DND-41 (cell line): ENCODE data around the gene XCL1.
"Not testable (repeated sequence)": the region's sequence is repeated elsewhere in the genome, so short reads cannot be mapped to it uniquely, and the experiment has no call there.

ENCODE experiments used
- ATAC-seq: fragments of 200-7000 bp; cut with Tn5 transposase; 3 replicates; pipeline ENCODE4 v1.9.1; 2021; ENCODE audit warnings: low read depth; ENCODE audit not compliant: insufficient read depth
- DNase-seq: peaks from one replicate; pipeline ENCODE4 v3.0.0-alpha.2; 2020
- H2AFZ ChIP-seq: 2 replicates; pipeline ENCODE4 v1.6.0; 2012; ENCODE audit warnings: low read depth, low read length
- H3K27ac ChIP-seq: 2 replicates; pipeline ENCODE4 v1.5.1; 2012; ENCODE audit warnings: low read length, inconsistent platforms
- H3K27me3 ChIP-seq: fragments of 200-600 bp; sonication (generic); 2 replicates; pipeline ENCODE4 v1.6.0; 2012; ENCODE audit warnings: low read length, mild to moderate bottlenecking, inconsistent platforms; ENCODE audit not compliant: insufficient read depth, poor library complexity
- H3K36me3 ChIP-seq: 2 replicates; pipeline ENCODE4 v1.5.1; 2012; ENCODE audit warnings: low read length, inconsistent platforms; ENCODE audit not compliant: insufficient read depth
- H3K4me1 ChIP-seq: 2 replicates; pipeline ENCODE4 v1.5.1; 2012; ENCODE audit warnings: mild to moderate bottlenecking, low read length; ENCODE audit not compliant: insufficient read depth
- H3K4me2 ChIP-seq: 2 replicates; pipeline ENCODE4 v1.6.0; 2012; ENCODE audit warnings: mild to moderate bottlenecking, moderate library complexity, low read length, inconsistent platforms; ENCODE audit not compliant: insufficient read depth
- H3K4me3 ChIP-seq, 2 experiments: fragments of 200-600 bp in 1 of 2; shearing (Covaris generic) in 1 of 2; 2 replicates each; pipeline ENCODE4 v1.5.1; 2012 to 2016; ENCODE audit warnings: inconsistent platforms in 2 of 2, low read length in 2 of 2, mild to moderate bottlenecking in 2 of 2, low read depth in 1 of 2, moderate library complexity in 1 of 2
- H3K79me2 ChIP-seq: 2 replicates; pipeline ENCODE4 v1.6.0; 2012; ENCODE audit warnings: low read length, inconsistent platforms; ENCODE audit not compliant: insufficient read depth
- H3K9ac ChIP-seq: 2 replicates; pipeline ENCODE4 v1.6.0; 2012; ENCODE audit warnings: low read depth, mild to moderate bottlenecking, inconsistent platforms, low read length, moderate library complexity
- H3K9me3 ChIP-seq: 2 replicates; pipeline ENCODE4 v1.5.1; 2012; ENCODE audit warnings: low read length, moderate library complexity, mild to moderate bottlenecking, inconsistent platforms; ENCODE audit not compliant: insufficient read depth, severe bottlenecking
- H4K20me1 ChIP-seq: 2 replicates; pipeline ENCODE4 v1.6.0; 2012; ENCODE audit warnings: low read length; ENCODE audit not compliant: insufficient read depth
- CTCF ChIP-seq: IDR thresholded peaks from 2 replicates; pipeline ENCODE4 v1.5.1; 2012; ENCODE audit warnings: borderline replicate concordance, low read length, moderate library complexity, mild to moderate bottlenecking; ENCODE audit not compliant: poor library complexity, severe bottlenecking; ENCODE audit errors: extremely low read depth
- EZH2 ChIP-seq: IDR thresholded peaks from 3 replicates; pipeline ENCODE4 v1.6.1; 2012; ENCODE audit warnings: borderline replicate concordance, low read depth, mild to moderate bottlenecking, moderate library complexity, low read length, inconsistent platforms; ENCODE audit not compliant: severe bottlenecking

Gene XCL1

GRCh38 chr1:168580290-168580689 lies 3.9 kb downstream of the XCL1 start:
- not testable (repeated sequence) for H2AFZ ChIP-seq, H4K20me1 ChIP-seq, H3K36me3 ChIP-seq, H3K9me3 ChIP-seq, H3K27me3 ChIP-seq, ATAC-seq, H3K79me2 ChIP-seq, H3K27ac ChIP-seq, H3K9ac ChIP-seq, H3K4me2 ChIP-seq, H3K4me3 ChIP-seq, H3K4me1 ChIP-seq, DNase-seq

GRCh38 chr1:168580991-168581390 lies 4.6 kb downstream of the XCL1 start:
- not testable (repeated sequence) for H3K4me1 ChIP-seq, H3K9me3 ChIP-seq, H3K4me2 ChIP-seq, H3K79me2 ChIP-seq, H3K4me3 ChIP-seq, ATAC-seq, DNase-seq, H4K20me1 ChIP-seq, H3K36me3 ChIP-seq, H3K27ac ChIP-seq, H3K27me3 ChIP-seq, H3K9ac ChIP-seq, H2AFZ ChIP-seq

DNA sequence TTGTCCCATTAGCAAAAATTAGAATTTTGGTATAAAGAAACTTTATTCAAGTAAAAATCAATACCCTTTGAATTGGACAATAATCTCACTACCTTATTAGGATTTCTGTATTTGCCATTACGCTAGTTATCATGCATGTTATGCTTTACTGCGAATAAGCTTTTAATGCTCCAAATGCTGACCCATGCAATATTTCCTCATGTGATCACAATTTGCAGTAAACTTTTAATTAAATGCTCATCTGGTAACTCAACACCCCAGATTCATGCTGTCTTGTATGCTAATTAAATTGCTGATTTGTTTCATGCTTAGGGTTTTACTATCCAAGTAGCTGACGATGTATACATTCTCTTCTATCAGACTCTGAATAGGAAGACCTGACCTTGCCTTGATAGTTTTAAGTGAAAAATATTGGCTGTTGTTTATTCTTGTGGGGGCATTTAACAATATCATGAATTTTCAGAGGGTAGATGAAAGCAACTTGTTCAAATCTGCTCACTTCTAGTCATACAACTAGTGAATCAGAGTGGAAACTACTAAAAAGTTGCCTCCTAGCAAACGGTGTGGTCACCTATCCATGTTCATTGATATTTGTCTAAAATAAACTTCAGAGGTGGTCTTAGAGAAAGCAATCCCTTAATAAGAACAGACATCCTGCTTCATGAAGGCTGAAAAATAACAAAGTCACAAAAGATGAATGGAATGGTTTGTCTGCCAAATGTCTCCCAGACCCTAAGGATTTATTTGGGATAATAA lies 5.6 kb downstream of the XCL1 start:
- Histone ChIP-seq H3K9ac (no peak overlapping the region), H3K36me3 (no peaks in the 10 kb centered on the region), H3K27me3 (no peaks in the 10 kb centered on the region), H3K4me1 (no peaks in the 10 kb centered on the region), H3K4me3 (no peak overlapping the region), H3K9me3 (no peaks in the 10 kb centered on the region), H2AFZ (no peak overlapping the region), H3K4me2 (no peak overlapping the region), H3K27ac (no peak overlapping the region), H4K20me1 (no peaks in the 10 kb centered on the region), H3K79me2 (no peaks in the 10 kb centered on the region)
- ATAC-seq (no peak), DNase-seq (no peak)
- TF ChIP-seq CTCF = no peak
- no peak for TF ChIP-seq EZH2

- no peaks in the 10 kb centered on the region for H3K27me3 ChIP-seq
- no peak for ATAC-seq
- no peak overlapping the region for H2AFZ ChIP-seq
- no peak overlapping the region for H3K9ac ChIP-seq
- no peaks in the 10 kb centered on the region for H3K4me1 ChIP-seq
- no peak overlapping the region for H3K27ac ChIP-seq
- no peak overlapping the region for H3K4me2 ChIP-seq
- H3K79me2 ChIP-seq = no peaks in the 10 kb centered on the region
- no peak for TF ChIP-seq EZH2
- no peak for TF ChIP-seq CTCF
- DNase-seq = no peak
- no peaks in the 10 kb centered on the region for H3K36me3 ChIP-seq
- no peaks in the 10 kb centered on the region for H3K9me3 ChIP-seq
- H3K4me3 ChIP-seq = no peak overlapping the region
- no peaks in the 10 kb centered on the region for H4K20me1 ChIP-seq
Observed at GRCh38 chr1:168582688-168583336, 6.4 kb downstream of the XCL1 start.
